Measurements from ENCODE around the gene CAMKV.
"Not testable (repeated sequence)": the region's sequence is repeated elsewhere in the genome, so short reads cannot be mapped to it uniquely, and the experiment has no call there.

The CAMKV gene, protein sequence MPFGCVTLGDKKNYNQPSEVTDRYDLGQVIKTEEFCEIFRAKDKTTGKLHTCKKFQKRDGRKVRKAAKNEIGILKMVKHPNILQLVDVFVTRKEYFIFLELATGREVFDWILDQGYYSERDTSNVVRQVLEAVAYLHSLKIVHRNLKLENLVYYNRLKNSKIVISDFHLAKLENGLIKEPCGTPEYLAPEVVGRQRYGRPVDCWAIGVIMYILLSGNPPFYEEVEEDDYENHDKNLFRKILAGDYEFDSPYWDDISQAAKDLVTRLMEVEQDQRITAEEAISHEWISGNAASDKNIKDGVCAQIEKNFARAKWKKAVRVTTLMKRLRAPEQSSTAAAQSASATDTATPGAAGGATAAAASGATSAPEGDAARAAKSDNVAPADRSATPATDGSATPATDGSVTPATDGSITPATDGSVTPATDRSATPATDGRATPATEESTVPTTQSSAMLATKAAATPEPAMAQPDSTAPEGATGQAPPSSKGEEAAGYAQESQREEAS

DNA sequence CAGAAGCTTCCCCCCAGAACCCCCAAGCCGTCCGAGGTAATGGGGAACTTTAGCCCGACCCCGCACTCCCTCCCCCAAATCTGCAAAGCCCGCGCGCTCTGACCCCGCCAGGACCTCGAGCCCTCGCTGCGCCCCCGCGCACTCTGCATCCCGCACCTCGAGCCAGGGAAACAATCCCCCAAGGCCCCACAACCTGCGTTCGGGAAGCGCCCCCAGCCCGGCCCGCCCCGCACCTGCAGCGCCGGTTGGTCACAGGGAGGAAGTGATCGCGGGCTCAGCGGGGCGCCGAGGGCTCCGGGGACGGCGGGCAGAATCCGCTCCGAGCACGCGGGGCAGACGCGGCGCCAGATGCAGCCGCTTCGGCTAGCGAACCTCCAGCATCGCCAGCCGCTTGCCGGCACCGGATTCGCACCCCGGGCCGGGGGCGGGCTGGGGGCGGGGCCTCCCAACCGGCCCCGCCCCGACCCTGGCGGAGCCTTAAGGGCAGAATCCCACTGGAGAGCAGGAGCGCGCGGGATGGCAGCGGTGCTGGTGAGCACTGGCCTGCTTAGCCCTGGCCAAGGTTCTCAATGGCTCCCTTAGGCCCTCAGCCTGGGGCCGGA is at the start of gene CAMKV:
TSS of gene CAMKV (minus strand) at position 382 of the 602 bp plus-strand sequence. CDS start 7,518 bp downstream, outside the sequence.
- no peak for DNase-seq (ENCODE audit: low read depth)

DNA sequence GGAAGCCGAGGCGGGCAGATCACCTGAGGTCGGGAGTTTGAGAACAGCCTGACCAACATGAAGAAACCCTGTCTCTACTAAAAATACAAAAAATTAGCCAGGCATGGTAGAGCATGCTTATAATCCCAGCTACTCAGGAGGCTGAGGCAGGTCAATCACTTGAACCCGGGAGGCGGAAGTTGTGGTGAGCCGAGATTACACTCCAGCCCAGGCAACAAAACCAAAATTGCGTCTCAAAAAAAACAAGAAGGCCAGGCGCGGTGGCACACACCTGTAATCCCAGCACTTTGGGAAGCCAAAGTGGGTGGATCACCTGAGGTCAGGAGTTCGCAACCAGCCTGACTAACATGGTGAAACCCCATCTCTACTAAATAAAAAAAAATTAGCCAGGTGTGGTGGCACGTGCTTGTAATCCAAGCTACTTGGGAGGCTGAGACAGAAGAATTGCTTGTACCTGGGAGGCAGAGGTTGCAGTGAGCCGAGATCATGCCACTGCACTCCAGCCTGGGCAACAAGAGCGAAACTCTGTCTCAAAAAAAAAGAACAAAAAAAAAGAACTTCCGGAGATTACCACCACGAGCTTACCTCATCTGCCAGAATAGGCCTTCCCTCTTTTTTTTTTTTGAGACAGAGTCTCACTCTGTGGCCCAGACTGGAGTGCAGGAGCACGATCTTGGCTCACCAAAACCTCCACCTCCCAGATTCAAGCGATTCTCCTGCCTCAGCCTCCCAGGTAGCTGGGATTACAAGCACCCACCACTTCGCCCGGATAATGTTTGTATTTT is 48.3 kb upstream of the CAMKV start:
- not testable (repeated sequence) for DNase-seq (ENCODE audit: low read depth)

DNA sequence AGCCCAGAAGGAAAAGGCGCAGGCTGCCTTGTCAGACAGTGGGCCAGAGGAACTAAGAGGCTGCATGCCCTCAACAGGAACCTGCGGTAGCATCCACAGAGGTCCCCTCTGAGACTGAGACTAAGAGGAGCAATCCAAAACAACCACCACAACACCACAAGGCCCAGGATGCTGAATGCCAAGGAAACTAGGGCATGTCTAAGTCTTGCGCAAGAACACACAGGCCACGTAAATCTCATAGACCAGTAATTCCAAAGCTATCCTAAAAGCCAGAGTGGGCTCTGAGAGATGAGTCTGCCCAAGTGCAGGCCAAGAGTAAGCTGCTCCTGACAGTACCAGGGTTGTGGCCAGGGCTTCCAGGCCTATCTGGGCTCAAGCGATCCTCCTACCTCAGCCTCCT is 47.0 kb upstream of the CAMKV start:
- DNase-seq (ENCODE audit: low read depth): peak; percentile 66

DNA sequence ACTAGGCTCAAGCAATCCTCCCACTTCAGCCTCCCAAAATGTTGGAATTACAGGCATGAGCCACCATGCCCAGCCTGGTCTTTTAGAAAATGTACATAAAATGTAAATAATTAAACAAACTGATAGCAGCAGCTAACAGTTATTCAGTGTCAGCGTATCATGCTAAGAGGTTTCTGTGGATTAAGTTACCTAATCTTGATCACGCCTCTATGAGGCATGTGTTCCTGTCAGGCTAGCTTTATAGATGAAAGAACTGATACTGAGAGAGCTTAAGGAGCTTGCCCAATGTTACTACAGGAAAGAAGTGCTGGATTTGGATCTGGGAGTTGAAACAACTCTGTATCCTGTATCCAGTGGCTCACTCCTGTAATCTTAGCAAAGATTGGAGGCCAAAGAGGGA is 45.2 kb upstream of the CAMKV start:
- DNase-seq (ENCODE audit: low read depth): peak; percentile 49

DNA sequence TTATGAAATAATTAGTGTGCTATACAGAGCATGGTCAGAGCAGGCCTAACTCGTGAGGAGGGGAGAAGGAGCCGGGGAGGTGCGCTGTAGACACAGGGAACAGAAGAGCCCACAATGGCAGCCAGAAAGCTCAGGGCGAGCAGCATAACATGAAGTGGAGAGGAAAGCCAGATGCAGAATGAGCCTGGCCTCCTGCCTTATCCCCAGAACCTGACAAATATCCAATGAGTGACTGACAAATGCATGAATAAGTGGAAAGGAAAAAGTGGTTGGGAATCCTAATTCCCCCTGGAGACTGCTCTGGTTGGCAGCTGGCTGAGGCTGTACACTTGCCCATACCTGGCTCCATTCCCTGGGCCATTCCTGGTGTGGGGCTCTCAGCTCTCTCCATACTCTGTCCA is 43.2 kb upstream of the CAMKV start:
- no peak for DNase-seq (ENCODE audit: low read depth)

DNA sequence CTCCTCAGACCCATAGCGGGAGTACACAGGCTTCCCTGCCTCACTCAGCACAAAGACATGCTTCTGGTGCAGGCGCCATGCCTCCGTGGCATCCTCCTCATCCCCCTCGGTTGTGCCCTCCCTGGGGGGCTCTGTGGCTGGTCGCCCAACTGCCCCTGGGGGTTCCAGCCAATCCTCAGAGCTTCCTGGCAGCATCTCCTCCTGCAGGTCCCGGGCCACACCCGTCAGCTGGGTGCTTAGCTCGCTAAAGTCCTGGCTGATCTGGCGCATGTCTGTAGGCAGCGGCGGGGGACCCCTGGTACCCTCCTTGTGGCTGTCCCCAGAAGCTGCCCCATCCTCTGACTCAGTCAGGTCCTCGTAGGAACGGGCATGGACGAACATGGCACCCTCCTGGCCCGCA is 41.9 kb upstream of the CAMKV start:
- no peak for DNase-seq (ENCODE audit: low read depth)

DNA sequence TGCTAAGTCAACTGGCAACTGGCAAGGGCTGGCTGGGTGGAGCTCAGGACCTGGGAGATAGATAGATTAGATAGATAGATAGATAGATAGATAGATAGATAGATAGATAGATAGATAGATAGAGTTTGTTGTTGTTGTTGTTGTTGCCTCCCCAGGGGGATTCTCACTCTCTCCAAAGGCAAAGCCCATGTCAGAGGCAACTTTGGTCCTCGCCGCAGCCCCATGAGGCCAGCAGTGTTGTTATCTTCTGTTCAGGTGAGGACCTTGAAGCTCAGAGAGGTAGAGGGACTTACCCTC is 41.4 kb upstream of the CAMKV start:
- DNase-seq (ENCODE audit: low read depth): no peak

DNA sequence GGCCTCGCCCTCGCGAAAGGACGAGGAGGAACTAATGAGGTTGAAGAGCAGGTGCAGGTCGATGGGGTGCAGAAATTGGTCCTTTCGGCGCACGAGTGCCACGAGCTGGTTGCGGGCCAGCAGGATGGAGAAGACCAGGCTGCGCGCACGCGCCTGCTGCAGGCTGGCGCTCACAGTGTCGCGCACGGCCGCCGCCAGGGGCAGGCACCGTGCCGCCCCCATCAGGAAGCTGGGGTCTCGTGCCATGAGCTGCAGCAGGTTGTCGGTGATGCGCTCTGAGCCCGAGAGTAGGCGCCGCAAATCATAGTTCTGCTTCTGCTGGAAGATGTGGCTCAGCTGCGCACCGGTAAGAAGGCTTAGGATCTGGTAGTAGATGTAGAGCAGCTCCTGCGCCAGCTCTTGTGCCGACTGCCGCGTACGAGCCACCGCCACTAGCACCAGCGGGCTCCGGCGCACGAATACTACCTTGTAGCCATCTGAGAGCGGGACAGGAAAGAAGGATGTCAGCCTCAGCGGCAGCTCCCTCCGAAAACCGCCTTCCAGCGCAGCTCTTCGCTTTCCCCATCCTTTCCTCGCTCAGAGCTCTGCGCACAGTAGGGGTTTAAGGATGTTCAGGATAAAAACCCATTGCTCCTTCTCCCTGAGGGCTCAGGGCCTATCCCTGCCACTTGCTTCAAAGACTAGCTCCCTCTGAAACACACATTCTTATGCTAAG is 40.9 kb upstream of the CAMKV start:
- DNase-seq (ENCODE audit: low read depth): no peak

DNA sequence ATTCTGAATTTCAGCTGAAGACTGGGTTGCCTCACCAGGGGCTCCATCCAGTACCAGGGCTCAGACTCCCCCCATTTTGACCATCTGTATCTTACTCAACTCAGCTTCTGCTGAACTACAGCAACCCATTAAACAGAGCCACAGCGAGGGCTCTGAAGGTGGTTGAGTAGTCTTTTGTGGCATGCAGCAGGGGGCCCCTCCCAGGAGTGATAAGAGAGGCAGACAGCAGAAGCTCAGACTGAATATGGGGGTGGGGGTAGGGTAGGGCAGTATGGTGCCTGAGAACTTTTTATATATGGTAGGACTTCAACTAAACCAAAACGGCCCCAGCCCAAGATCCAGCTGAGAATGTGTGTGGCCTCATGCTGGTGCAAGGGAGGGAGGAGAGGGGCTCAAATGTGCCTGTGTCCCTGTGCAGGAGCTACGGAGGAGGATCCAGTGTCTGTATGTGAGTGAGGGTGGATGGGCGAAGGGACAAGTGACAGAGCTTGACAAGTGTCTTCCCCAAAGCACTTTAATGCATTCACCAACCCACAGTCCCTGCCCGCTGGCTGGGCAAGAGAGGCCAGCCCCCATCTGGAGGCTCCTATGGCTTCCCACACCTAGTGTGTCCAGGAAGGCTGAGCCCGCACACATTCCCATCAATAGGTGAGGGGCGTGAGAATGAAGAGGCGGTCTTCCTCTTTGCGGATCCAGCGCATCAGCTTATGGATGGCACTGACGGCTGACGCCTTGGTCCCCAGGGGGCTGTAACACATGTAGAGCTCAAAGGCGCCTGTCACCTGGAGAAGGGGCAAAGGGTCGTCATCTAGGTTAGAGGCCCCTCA is 38.9 kb upstream of the CAMKV start:
- DNase-seq (ENCODE audit: low read depth): no peak

DNA sequence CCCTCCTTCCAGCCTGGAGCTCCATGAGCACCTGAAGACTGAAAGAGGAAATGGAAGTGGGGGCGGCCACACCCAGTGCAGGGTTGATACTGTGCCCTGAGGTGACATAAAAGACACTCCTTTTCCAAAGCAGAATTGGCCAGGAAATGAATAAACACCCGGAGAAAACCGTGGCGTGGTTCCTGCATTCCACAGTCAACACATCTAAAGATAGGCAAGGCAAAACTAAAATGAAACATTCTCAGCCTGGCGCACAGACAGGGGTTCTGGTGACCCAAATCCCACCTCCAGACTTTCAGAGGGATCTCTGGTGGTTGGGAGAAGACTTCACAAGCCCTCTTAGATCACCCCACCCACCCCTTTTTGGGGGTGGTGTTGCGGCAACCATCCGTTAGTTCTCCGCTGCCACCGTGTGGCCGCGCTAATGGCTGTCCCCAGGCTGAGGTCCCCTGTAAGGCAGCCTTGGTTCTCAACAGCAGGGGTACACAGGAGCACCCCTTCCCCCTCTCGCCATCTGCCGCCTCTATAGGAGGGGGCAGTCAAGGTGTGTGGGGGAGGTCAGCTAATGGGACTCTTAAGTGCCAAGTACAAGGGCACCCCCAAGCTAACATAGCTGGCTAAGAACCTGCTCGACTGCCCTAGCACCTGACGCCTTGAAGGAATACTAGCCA is 36.5 kb upstream of the CAMKV start:
- DNase-seq (ENCODE audit: low read depth): peak; percentile 33

DNA sequence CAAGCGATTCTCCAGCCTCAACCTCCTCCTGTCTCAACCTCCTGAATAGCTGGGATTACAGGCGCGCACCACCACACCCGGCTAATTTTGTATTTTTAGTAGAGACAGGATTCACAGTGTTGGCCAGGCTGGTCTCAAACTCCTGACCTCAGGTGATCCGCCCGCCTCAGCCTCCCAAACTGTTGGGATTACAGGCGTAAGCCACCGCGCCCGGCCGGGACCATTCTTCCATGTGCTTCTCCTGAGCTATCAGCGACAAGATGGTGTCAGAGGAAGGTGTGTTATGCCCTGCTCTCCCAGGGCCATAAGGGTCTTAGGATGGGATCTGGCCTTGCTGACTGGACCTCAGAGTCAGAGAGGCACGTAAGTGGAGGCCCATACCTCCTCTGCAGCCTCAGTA is 34.7 kb upstream of the CAMKV start:
- not testable (repeated sequence) for DNase-seq (ENCODE audit: low read depth)

DNA sequence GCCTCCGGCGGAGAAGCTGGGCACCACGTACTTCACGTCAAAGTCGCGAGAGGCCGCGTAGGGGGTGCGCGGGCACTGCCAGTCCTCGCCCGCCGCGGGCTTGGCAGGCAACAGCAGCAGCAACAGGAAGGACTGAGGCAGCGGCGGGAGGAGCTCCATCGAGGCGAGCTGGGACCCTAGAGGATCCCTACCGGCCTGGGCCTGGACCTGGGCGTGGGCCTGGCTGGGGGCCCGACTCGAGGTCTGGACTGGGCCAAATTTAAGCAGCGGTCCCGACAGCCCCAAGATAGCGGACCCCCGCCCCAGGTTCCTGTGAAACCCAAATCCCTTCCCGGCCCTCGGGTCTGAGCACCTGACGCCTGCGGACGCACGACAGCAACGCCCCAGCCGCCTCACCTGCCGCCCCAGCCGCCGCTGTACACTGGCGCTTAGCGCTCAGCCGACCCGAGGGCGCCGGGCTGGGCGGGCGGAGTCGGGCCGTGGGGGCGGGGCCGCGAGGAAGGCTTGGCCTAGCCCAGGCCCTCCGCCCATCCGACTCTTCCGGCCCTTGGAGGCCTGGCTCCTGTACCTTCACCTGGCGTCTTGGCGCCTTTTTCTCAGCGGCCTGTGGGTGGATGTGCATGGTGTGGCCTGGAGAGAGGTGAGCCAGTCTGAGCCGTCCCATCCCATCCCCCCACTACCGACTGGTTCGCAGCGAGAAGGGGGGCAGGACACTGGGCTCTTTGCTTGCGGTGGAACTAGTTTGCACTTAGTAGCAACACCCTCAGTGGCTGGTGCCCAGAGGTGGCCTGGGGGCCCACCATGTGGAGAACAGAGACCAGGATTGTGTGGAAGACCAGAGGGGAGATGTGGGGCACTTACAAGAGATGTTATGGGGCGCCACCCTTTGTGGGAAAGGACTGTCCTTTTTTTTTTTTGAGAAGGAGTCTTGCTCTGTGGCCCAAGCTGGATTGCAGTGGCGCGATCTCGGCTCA is 34.0 kb upstream of the CAMKV start, which contains the start of gene MST1R:
TSS of gene MST1R (minus strand) at position 423 of the 974 bp plus-strand sequence. CDS start at position 159, 264 bp downstream.
- DNase-seq (ENCODE audit: low read depth): peak; percentile 29

DNA sequence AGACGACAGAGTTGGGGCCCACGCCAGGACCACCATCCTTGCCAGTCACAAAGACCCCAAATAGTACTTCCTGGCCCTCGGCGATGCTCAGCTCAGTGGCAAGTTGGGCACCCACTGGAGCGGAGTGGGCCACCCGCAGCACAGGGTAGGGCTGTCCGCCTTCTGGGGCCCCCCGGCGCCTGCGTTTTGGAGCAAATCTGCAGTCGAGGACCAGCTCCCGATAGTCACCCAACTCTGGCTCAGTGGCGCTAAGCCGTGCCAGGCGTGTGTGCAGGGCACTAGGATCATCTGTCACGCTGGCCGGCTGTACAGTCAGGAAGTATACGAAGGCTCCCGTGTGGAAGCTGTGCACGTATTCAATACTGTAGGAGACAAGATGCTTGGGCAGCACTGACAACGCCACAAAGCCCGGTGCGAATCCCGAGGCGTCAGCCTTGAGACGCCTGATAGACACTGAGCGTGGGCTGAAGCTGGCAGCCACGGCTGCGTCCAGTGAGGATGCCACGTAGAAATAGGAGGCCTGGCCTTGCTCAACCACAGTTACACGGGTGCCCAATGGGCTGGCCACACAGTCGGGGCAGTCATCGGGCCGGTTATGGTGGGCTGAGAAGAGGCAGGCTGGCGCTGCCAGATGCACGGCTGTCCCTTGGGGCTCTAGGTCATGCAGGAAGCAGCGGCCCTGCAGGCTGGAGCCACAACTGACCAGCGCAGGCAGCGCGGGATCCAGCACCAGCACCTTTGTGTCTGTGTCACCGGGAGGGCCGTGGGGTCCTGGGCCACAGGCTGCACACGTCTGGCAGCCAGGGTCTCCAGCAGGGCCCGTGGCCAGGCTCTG is 33.0 kb upstream of the CAMKV start:
- DNase-seq (ENCODE audit: low read depth): no peak

DNA sequence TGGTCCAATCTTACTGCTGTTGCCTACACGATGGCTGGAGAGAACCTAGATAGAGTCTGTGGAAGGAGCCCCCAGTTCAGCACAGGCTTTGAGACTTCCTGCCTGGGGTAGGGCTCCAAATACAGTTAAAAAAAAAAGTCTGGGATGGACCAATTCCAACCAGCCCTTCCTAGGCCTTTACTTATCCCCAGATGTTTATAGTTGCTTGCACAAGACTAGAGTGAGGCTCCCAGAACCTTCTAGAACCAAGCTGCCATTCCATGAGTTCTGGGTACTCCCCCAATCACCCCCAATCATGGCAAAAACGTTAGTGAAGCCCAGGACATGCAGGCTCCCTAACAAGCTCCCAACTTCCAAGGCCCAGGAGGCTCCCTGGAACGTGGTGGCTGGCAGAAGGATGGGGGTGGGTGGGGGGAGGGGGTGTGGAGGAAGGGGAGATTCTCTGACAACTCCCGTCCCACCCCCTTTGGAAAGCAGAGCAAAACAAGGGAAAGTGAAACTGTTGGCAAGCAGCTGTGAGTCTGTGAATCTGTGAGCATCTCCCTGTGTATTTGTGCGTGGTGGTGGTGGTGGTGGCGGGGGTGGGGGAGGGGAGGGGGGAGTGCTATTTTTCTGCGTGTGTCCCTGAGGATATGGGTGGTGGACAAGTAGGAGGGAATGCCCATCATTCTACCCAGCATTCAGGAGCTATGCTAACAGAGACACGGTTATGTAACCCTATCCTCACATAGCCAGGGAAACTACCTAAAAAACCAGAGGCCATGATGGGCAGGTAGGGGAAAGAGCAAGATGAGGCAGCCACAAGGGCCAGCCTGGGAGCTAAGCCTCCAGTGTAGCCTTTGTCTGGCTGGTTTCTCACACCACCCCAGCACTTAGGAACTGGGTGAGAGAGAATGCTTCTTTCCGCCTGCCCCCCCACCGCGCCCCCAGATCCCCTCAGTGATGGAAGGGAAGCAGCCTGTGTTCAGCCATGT is 31.9 kb upstream of the CAMKV start:
- DNase-seq (ENCODE audit: low read depth): peak; percentile 18

DNA sequence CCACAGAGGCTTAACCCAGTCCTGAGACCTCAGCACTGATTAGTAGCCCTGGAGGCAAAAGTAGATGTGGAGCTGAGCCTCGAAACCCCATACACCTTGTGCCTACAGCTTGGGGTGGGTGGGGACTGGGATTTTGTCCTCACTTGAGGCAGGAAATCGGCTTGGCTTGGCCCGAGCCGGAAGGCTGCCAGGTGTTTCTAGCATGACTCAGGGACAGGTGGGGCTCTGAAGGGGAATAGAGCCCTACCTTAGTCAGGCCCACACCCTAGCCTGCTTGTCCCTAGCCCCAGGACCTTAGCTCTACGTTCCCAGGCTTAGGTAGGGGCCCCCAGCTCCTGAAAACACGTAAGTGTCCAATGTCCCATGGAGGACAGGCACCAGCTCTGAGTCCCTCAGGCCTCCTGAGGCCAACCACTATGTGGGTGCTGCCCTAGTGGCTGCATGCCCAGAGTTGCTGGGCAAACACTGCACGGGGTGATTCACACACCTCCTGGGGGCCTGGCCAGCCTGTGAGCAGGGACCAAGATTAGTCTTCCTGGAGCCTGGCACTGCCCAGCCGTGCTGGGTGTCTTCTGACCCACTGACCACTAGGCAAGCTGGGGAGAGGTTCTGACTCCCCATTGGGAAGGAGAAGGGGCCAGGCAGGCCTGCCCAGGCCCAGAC is 30.9 kb upstream of the CAMKV start:
- peak; percentile 14 for DNase-seq (ENCODE audit: low read depth)

DNA sequence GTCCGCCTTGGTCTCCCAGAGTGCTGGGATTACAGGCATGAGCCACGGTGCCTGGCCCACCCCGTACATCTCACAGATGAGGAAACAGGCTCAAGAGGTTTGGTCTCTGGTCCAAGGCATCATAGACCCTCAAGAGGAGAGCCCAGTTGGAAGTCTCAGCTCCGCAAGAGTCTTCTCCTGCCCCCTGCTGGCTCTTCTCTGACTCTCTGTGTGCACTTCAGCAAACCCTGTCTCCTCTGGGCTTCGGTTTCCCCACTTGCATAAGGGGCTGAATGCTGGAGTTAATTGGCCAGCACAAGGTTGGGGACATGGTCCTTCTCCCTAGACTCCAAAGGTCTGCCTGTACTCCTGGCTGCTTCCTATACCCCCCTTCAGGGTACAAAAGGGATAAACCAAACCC is 30.1 kb upstream of the CAMKV start:
- DNase-seq (ENCODE audit: low read depth): no peak

DNA sequence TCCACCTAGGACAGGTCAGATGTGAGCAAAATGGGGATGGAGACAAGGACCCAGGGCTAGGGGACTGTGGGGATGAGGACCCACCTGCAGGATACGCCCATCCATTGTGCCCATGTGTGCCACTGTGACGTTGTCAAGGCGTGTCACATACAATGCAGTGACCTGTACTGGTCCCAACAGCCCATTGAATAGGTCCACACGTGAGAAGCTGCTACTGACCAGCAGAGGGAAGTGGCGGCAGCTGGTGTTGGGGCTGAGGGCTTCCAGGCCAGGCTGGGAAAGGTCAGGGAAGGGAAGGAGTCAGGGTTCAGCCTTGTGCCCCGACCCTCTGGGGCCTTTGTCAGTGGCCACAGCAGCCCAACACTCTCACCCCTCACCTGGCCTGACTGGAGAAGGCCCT is 29.3 kb upstream of the CAMKV start:
- DNase-seq (ENCODE audit: low read depth): no peak

Measured in iris pigment epithelial cell (primary cell).